Lower leg skin (tissue), 3 donors: ENCODE data around the gene KRT81.

Source experiments
- POLR2A ChIP-seq, 2 donors: fragments of 450-650 bp; IDR thresholded peaks; one replicate each; pipeline ENCODE4 v1.6.1; 2016 to 2017; ENCODE audit warnings: antibody characterized with exemption in 2 of 2, mild to moderate bottlenecking in 1 of 2, moderate library complexity in 1 of 2
- TF ChIP-seq, protein P1 (sequence below), 3 donors: fragments of 450-650 bp; IDR thresholded peaks; one replicate each; pipeline ENCODE4 v1.5.1; 2016; ENCODE audit warnings: antibody characterized with exemption in 3 of 3, mild to moderate bottlenecking in 3 of 3, moderate library complexity in 2 of 3

DNA sequence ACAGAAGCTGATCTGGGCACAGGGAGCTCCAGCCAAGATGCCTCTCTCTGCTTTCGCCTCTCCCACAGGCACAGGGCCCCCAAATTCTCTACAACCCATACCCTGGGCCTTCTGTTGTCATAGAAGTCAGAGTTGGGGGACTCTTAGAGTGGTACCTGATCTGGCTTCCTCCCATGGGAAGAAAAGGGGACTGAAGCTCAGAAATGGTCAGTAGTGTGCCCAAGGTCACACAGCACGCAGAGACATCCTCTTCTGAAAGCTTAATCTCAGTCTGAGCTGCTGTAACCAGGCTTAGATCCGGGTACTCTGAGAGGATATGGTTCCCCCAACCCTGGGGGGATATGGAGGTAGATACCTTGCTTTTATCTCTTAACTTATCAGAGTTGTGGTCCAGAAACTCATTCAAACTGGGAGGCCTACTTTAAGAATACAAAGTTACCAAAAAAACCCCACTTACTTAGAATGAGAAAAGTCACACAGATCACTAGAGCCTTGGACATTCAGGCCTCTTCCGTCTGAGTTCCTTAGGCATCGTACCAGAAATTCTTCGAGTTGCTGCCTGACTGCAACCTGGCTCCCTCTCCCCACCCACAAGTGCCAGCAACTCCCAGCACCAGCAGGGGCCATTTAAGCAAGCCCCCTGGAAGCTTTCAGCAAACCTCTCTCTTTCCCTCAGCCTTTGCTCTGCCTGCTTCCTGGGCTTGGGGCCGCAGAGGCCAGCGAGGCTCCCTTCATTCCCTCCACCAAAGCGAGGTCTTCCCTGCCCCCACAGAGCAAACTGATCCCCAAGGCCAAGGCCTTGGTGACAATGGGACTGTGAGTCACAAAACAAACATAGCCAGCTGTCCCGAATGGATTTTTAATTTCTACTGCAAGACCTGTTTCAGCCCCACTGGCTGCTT is 44.4 kb downstream of the KRT81 start:
- TF ChIP-seq, protein P1, sequence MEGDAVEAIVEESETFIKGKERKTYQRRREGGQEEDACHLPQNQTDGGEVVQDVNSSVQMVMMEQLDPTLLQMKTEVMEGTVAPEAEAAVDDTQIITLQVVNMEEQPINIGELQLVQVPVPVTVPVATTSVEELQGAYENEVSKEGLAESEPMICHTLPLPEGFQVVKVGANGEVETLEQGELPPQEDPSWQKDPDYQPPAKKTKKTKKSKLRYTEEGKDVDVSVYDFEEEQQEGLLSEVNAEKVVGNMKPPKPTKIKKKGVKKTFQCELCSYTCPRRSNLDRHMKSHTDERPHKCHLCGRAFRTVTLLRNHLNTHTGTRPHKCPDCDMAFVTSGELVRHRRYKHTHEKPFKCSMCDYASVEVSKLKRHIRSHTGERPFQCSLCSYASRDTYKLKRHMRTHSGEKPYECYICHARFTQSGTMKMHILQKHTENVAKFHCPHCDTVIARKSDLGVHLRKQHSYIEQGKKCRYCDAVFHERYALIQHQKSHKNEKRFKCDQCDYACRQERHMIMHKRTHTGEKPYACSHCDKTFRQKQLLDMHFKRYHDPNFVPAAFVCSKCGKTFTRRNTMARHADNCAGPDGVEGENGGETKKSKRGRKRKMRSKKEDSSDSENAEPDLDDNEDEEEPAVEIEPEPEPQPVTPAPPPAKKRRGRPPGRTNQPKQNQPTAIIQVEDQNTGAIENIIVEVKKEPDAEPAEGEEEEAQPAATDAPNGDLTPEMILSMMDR (IDR thresholded peaks at IDR 0.05), result no peak
- no peak for TF ChIP-seq POLR2A (IDR thresholded peaks at IDR 0.05)
